SK-MEL-5 (cell line): Measurements from ENCODE around the gene CACNA1B. TPM values are rescaled to one million over a fixed set of nuclear protein-coding genes. Genes with fewer than 3 reads are reported as not detected.
"Not testable (repeated sequence)": the region's sequence is repeated elsewhere in the genome, so short reads cannot be mapped to it uniquely, and the experiment has no call there.

Source experiments
- DNase-seq: peaks from one replicate; pipeline ENCODE4 v3.0.0-alpha.2; 2016; ENCODE audit warnings: low read depth, low spot score
- in situ Hi-C: cut with HindIII; loops from 2 replicates; pipeline ENCODE4 v1.10.0; 2016; ENCODE audit warnings: low sequenced_read_pairs, high pct_unique_total_duplicates, low pct_unique_long_range_greater_than_20kb
- total RNA-seq: library from RNA; depleted of rRNA; stranded (reverse); fragments of >200 nt; shearing (Covaris generic); gene quantifications from 2 replicates; pipeline ENCODE4 v1.2.3, GENCODE V29; 2014

CACNA1B gene
- total RNA-seq, 1 experiment from 2014 or later = 0.11 TPM

DNA sequence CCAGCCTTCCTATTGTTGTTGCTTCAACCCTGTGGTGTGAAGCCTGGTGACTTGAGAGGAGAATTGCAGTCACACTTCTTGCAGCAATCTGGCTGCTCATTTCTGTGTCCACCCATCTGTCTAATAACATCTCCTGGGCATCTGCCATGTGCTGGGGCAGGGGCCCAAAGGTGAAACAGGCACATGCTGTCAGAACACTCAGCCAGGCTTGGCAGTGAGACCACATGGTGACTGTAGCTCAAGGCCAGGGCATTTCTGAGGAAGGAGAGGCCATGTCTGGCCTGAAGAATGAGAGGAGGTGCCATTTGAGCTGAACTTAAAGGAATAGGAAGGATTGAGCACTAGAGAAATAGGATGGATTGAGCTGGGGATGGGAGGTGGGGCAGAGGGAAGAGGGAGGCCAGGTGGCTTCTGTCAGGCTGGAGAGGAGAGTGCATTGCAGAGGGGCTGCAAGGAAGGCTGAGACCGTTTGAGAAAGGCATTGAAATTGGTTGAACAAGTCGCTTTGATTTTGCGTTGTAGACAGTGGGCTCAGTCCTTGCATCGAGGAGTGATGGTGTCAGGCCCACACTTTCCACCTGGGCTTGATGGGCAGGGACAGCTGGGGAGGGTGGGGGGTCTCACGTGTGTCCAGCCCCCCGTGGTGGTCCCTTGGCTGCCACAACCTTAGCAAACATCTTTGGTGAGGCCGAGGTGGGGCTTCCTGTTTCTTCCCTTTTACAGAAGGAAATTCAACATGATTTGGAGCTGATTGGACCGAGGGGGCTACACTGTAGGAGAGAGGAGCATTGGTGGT lies 222.4 kb downstream of the CACNA1B start:
- in situ Hi-C loops = no loop called here
- no peak for DNase-seq

DNA sequence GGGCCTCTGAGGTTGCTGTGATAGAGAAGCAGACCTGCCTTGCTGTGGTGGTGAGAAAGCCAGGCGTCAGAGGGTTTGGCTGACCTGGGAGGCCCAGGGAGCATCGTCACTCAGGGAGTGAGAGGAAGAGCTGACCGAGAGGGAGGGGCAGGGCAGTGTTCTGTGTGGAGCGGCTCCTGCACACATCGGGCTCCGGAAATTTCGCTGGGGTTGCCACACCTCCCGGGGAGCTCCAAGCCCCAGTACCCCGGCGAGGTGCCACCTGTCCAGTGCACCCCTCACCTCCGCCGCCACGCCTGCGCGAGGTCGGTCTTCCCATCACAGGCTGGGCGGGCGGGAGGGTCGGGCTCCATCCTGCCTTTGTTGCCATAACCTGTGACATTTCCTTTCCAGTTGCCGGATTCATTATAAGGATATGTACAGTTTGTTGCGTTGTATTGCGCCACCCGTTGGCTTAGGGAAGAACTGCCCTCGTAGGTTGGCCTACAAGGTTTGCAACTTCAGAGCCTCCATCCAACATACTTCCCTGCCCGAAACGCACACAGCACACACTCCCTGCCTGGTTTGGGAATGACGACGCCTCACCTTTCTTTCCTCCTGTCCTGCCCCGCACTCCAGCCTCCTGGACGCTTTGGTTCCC lies 223.2 kb downstream of the CACNA1B start:
- in situ Hi-C loops = no loop called here
- DNase-seq = peak; percentile 28

DNA sequence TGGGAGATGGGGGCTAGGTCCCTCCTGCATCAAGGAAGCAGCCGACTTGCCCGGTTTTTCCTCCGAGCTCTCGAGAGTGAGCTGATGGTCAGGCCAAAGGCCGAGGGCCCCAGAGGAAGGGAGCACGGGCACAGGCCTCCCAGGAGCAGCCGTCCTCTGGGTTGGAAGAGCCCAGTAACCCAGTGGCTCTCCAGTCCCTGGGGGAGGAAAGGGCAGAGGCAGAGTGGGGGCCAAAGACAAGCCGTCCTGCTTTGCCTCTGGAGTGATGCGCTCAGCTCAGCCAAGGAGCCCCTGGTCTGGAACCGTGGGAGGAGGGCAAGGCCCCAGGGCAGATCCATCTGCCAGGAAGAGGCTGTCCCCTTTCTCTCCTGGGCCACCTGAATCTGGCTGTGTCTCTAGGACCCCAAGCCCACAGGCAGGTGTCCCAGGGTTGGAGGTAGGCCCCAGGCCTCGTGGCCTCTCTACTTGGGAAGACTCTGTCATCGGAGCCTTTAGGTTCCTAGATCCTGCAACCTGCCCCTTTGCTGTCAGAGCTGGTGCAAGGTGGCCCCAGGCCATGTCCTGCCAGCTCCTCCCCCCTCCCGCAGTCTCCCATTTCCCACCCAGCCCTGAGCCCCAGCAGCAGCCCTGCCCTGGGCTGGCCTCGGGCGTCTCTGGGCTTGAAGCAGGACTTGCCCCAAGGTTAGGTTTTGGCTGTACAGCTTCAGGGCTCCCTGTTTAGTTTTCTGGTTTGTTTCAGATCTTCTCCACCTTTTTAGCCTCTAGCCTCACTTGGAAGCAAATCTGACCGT lies 224.1 kb downstream of the CACNA1B start:
- no peak for DNase-seq
- in situ Hi-C loops = no loop called here

DNA sequence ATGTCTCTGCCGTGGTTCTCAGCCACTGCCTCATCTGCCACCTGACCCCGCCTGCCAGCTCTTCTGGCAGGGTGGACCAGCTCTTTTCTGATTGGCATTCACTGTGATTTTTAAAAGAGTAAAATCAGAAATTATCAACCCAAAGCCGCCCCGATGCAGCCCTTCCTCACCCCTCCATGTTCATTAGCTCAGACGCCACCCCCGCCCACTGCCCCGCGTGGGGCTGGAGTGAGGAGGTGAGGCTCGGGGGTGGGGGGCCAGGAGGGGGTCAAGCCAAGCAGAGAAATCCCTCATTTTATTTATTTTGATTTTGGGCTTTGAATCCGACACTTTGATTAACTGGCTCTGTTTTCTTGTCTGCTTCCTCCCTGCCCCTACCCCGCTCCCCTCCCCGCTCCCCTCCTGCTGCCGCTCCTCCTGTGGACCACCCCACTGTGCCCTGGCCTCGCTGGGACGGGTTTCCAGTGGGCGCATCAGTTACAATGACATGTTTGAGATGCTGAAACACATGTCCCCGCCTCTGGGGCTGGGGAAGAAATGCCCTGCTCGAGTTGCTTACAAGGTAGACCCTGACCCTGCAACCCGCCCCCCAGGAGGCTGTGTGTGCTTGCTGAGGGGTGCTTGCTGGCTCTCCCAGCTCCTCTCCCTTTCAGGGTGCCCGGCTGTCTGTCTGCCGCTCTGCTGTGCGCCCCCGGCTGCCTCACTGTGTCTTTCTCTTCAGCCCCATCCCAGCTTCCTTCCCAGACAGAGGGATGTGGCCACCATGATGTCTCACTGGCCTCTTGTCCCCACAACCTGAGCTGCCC lies 224.9 kb downstream of the CACNA1B start:
- in situ Hi-C loops = no loop called here
- no peak for DNase-seq

DNA sequence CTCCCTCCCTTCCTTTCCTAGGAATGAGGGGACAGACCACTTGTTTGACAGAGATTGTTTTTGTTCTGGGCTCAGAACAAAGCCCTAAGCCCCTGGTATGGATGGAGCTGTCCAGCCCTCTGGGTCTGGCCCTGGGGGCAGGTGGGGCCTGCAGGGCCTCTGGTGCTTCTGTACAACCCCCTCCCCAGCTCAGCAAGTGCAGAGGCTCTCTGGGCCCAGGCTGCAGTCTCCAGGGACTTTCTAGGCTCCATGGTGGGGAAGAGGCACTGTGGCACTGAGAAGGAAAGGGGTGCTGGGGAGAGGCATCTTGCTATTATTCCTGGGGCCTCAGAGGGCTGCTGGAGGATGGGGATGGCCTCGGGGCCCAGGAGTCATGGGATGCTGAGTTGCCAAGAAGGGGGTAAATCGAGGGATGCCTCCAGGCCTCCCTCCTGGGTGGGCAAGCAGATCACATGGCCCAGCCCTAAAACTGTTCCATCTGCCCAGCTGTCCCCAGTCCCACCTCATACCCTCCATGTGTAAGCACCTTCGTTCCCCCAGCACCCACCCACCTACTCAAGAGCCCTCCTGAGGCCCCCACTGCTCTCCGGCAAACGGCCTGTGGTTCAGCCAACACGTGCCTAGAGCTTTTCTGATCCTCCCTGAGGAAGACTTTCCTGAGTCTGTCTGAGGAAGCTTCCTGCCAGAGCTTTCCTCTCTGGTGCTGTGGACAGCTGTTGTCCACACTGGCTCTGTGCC lies 225.7 kb downstream of the CACNA1B start:
- in situ Hi-C loops = no loop called here

DNA sequence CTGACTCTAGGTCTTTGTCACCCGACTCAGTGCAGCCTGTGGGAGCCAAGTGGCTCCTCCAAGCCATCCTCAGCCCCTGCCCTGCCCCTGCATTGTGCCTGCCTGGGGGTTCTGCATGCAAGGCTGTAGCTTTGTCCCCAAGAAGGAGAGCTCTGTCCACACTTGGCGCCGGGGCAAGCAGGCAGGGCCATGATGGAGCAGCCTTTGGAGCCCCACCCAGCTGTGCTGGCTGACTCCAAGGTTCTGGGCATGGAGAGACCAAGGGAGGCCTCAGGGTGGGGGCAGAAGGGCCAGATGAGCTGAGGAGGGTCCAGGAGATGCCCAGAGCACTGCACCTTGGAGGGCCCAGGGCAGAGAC lies 226.2 kb downstream of the CACNA1B start:
- DNase-seq = no peak
- in situ Hi-C loops = no loop called here

More for the DNA sequence above, 225.7 kb downstream of the CACNA1B start:
- no peak for DNase-seq

DNA sequence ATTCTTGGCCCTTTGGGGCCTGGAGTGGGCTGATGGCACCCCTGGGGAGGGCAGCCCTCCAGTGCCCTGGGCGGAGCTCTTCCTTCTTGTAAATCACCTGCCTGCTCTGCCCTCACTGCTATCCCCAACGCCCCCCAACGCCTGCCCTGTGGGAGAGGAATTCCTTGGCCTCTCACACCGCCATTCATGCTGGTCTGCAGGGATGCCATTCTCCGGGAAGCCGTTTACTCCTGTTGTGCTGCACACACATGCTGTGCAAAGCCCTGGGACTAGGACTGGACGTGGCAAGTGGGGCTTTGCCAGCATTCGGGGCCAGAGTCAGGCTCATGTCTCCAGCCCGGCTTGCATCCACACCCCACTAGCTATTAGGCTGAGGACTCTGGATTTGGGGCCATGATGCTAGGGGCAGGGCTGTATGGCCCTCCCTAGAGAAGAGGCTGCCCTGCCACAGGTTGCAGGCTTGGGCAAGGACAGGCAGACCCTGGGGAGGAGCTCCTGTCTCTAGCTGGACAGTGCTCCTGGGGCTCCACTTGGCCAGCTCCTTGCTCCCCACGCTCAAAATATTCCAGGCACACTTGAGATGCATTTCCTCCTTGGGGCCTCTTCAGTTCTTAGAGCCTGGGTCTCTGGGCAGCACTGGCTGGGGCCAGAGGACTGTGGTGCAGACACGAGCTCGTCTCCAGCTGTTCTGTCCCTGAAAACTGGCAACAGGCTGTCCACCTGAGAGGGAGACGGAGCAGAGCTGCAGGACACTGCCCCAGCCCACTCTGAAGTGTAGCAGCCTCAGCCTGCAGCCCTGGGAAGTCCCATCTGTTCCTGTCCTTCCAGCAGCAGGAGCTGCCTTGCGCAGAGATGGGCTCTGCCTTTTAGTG lies 226.9 kb downstream of the CACNA1B start:
- in situ Hi-C loops = no loop called here
- DNase-seq = no peak

DNA sequence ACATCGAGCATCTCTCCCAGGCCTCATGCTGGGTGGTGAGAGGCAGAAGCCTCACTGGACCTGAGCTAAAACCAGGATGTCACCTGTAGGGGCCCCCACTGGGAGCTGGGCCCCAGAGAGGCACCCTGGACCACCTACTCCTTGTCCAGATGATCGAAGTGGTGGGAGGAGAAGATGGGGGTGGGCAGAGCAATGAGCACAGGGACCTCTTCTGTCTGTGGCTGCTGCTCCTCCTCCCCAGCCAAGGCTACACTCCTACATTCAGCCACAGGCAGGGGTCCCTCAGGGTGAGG lies 227.5 kb downstream of the CACNA1B start:
- no peak for DNase-seq
- in situ Hi-C loops = no loop called here

DNA sequence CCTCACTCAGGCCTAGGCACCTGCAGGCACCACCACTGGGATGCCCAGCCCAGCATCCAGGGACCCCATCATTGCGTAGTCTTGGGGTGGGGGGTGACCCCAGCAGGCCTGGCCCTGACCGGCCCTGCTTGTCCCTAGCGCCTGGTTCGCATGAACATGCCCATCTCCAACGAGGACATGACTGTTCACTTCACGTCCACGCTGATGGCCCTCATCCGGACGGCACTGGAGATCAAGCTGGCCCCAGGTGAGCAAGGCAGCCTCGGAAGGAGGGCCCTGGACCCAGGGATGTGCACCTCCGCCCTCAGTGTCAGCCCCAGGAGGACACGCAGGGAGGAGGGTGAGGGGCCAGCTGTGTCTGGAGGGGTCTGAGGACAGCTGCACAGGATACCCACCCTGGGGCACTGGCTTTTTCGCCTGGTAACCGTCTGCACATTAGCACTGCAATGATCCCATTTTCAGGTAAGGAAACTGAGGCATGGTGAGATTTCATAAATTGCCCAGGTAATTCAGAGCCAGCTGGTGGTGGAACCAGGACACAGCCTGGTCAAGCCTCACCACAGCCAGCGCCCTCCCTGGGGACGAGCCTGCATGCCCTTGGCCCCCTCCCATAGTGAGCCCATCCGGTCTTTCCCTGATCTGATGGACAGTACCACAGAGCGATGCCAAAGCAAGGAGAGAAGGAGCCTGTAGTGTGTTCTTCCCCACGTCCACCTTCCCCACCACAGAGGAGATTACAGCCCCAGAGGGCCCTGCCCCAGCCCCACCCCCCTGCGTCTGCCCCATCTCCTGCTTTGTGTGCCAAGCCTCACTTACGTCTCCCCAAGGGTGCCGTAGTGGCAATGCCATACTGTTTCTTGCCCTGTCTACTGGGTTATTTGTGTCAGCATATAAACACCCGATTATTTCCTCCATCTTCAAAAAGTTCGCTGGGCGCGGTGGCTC lies 228.3 kb downstream of the CACNA1B start:
- in situ Hi-C loops = no loop called here
- no peak for DNase-seq

DNA sequence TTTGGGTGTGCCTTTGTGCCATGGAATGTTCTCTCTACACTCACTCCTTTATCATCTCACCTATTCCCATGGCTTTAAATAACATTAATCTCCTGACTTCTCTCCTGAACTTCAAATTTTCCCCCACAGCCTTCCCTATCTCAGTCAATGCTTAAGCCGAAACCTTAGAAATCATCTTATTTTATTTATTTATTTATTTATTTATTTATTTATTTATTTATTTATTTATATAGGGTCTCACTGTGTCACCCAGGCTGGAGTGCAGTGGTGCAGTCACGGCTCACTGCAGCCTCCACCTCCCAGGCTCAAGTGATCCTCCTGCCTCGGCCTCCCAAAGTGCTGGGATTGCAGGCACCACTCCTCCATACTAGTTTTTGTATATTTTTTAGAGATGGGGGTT lies 229.5 kb downstream of the CACNA1B start:
- in situ Hi-C loops, DNase-seq: not testable (repeated sequence)

DNA sequence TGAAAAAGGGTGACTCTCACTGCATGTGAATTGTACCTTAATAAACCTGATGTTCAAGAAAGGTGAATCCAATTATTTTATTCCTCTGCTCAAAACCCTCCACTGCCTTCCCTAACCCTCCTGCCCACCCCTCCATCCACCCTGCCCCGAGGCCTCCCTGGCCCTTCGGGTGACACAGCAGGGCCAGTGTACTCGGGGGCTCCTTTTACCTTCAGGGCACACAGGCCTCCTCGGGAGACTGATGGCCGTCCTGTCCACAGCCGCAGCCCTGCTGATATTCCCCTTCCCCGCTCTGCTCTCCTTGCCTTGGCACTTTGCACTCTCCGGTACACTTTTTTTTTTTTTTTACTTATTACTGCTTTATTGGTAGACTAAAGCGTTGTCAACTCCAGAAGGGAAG lies 234.0 kb downstream of the CACNA1B start:
- in situ Hi-C loops = no loop called here
- DNase-seq = no peak

DNA sequence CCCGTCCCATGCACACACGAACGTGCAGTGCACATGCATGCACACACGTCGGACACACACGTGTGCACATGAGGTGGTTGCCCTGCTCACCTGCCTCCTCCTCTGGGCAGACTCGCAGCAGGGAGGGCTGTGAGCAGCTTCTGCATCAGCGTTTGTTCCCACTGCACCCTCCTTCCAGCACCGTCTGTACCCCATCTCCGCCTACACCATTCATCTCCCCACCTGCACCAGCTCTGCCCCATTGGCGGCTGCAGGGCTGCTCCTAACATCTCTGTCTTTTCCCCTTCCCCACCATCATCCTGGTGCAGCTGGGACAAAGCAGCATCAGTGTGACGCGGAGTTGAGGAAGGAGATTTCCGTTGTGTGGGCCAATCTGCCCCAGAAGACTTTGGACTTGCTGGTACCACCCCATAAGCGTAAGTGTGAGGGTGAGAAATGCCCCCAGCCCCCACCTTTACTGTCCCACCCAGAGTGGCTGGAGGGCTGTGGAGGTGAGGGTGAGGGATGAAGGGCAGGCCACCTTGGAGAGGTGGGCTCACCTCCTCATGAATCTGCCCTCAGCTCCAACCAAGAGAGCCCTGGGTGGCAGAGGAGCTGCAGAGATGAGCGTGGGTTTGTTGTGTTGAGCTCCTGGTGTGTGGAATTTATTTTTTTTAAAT lies 234.6 kb downstream of the CACNA1B start:
- in situ Hi-C loops = no loop called here
- DNase-seq = no peak

DNA sequence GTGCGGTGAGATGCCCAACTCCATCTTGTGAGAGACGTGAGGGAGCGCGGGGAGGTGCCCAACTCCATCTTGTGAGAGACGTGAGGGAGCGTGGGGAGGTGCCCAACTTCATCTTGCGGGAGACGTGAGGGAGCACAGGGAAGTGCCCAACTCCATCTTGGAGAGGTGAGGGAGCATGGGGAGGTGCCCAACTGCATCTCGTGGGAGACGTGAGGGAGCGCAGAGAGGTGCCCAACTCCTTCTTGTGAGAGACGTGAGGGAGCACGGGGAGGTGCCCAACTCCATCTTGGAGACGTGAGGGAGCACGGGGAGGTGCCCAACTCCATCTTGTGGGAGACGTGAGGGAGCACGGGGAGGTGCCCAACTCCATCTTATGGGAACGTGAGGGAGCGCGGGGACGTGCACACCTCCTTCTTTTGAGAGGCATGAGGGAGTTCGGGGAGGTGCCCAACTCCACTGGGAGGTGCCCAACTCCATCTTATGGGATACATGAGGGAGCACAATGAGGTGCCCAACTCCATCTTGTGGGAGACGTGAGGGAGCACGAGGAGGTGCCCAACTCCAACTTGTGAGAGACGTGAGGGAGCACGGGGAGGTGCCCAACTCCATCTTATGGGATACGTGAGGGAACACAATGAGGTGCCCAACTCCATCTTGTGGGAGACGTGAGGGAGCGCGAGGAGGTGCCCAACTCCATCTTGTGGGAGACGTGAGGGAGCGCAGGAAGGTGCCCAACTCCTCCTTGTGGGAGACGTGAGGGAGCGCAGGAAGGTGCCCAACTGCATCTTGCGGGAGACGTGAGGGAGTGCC lies 235.4 kb downstream of the CACNA1B start:
- in situ Hi-C loops = no loop called here
- no peak for DNase-seq

DNA sequence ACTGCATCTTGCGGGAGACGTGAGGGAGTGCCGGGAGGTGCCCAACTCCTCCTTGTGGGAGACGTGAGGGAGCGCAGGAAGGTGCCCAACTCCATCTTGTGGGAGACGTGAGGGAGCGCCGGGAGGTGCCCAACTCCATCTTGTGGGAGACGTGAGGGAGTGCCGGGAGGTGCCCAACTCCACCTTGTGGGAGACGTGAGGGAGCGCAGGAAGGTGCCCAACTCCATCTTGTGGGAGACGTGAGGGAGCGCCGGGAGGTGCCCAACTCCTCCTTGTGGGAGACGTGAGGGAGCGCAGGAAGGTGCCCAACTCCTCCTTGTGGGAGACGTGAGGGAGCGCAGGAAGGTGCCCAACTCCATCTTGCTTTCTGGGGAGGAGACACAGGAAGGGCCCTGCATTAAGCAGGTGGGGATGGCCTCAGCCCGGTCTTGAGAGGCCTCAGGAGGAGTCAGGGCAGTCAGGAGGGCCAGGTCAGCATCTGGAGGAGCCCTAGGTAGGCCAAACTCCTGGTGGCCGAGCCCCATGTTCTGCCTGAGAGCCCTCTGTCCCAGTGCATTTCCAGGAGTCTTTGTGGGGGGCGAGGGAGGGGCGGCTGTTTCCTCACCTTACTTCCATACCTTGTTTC lies 236.2 kb downstream of the CACNA1B start:
- in situ Hi-C loops, DNase-seq: not testable (repeated sequence)
